ENCODE results near the gene DDX24.

The DDX24 gene

DNA sequence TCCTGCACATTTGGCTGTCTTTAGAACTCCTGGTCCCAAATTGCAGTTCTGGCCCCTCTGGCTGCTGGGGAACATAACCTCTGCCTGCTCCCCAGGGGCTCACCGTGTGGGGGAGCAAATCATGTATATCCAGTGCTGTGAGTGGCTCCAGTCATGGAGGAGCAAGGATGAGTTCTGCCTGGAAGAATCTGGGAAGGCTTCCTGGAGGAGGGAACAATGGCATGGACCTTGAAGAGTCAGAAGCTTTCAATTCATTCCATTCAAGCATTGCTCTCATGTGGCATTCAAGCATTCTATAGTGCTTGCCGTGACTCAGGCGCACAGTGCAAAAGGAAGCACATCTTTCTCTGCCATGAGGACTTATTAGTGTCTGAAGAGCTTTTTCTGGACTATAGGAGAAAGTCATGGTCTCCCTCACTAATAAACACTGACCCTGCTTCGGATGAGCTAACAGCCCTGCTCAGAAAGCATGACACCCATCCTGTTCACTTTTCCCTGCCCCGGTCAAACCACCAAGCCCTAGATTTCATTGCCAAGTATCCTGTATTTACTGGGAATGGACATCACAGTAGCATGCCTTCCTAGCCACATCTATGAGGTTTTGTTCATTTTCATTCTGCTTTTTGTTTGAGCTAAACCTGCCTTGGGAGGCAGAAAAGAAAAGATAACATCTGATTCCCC, 33.0 kb upstream of the DDX24 start:
- no peak for DNase-seq

DNA sequence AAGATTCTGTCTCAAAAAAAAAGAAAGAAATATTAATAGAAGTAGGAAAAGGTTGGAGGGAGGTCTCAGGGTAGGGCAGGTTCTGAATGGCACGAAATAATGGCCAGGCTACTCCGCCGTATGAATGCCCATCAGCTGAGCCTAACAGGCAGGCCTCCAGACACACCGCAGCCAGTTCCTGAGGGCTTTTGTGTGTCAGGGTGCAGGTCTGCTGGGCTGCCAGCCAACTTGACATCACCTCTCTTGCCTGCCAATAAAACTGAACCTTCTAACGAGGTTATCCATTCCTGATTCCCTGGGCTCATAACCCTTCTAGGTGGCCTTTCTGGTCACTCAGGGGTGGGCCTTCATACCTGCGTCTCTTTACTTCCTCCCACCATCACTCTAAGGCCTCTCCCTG, 32.5 kb upstream of the DDX24 start:
- DNase-seq: no peak

DNA sequence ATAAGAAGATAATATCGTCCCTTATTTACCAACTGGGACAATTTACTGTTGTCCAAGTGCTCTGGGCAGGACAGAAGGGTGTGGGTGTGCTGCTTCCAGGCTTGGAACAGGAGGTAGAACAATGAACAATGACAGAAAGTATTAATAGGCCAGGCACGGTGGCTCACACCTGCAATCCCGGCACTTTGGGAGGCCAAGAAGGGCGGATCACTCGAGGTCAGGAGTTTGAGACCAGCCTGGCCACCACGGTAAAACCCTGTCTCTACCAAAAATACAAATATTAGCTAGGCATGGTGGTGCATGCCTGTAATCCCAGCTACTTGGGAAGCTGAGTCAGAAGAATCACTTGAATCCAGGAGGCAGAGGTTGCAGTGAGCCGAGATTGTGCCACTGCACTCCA, 32.1 kb upstream of the DDX24 start:
- no peak for DNase-seq

DNA sequence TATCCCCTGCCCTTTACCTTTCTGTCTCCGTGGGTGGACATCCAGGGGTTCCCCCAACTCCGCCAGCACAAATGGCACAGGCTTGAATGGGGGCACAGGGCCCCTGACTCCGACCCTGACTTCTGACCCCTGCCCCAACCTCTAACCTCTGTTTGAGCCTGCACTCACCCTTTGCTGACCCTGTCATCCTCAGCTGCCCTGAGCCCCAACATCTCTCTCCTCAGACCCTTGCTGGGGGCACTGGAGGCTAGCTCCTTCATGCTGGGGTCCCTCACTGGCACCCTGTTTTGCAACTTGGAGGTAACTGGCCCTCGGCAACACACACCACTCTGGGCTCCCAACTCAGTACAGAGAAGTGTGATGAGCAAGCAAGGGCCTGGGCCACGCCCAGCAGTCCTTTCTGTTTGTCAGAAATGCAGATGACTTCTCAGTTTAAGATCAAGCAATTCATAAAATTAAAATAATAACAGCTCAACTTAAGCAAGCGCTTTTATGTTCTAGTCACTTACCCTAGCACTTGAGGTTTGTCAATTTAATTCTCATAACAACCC, 31.6 kb upstream of the DDX24 start:
- DNase-seq: no peak

DNA sequence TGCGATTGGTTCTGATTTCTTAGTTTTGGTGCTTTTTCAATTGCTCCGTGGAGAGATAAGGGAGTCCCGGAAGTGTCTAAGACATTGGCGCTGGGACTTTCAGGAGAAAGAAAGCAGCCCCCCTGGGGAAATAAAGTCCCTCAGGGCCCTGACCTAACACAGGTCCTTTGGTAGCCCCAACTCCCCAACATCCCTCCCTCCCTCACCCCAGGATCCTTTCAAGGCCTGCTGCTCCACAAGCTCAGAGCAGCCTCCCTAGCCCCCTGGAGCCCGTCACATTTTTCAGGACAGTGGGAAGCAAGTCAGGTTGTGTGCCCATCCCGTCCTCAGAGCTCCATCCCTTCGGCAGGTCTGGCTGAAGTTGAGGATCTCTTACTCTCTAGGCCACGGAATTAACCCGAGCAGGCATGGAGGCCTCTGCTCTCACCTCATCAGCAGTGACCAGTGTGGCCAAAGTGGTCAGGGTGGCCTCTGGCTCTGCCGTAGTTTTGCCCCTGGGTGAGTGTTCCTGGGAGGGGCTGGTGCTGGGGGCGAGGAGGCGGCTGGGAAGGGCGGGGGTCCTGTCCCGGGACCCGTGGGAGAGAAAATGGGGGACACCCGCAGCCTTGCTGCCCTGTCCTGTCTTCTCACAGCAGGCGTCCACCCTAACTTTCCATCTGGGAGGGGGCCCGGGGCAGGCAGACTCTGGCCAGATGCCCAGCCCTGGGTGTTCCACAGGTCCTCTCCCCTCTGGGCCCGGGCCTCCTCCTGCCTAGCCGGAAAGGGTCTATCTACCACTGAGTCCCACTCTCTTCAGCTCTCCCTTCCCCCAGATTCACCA, 30.5 kb upstream of the DDX24 start:
- no peak for DNase-seq

DNA sequence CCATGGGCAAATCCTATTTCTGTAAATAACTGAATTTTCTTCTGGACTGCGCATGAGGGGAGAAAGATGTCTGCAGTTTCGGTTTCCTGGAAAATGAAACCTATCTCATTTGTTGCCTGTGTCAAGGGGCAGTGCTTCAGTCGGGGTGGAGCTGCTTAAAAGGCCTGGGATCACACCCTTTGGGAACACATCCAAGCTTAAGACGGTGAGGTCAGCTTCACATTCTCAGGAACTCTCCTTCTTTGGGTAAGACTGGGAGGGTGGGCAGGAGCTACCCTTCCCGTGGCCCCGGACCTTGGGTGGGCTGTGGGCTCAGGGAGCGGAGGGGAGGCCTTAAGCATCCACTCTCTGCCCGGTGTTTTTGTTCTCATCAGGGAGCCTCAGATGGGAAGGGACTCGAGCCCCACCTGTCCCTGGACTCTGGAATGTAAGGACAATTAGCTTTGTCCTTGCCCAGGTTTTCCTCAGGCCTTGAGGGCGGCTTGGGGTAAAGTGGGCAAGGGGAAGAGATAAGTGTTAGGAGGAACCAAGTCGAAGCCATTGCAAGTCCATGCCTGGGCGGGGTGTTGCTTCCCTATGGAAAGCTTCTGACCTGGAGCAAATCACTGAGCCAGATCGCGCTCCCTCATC, 29.7 kb upstream of the DDX24 start, which contains the start of gene IFI27:
Gene IFI27, plus strand, starts transcription at position 185 of the 630 bp plus-strand sequence.
- DNase-seq: no peak

DNA sequence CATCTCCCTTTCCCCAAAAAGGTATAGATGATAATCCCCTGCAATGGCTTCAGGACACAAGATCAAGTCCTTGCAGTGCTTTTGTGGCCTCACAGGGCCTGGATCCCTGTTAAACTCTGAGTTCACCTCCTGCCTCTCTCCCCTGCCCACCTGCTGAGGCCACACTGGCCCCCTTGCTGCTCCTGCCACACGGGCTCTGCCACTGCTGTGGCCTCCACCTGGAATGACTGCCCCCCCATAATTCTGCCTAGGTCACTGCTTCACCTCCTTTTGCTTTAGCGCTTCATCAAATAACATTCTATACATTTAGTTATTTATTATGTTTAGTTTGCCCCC, 28.9 kb upstream of the DDX24 start:
- no peak for DNase-seq

DNA sequence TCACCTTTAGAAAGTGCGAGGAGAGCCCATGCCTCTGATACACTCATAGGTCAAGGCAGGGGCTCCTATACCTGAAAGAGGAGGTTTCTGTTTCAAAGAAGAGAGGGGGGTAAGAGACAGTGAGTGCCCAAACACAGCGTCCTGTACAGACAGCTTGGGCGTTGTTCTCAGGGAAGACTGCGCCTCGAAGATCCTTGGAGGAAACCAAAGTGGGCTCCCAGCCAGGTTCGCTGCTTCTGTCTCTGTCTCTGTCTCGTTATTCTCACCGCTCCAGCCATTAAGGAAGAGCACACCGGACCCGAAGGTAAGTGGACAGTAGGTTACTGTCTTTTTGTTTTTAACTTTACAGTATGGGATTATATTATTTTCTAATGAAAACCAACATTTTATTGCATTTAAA, 23.7 kb upstream of the DDX24 start:
- no peak for DNase-seq

DNA sequence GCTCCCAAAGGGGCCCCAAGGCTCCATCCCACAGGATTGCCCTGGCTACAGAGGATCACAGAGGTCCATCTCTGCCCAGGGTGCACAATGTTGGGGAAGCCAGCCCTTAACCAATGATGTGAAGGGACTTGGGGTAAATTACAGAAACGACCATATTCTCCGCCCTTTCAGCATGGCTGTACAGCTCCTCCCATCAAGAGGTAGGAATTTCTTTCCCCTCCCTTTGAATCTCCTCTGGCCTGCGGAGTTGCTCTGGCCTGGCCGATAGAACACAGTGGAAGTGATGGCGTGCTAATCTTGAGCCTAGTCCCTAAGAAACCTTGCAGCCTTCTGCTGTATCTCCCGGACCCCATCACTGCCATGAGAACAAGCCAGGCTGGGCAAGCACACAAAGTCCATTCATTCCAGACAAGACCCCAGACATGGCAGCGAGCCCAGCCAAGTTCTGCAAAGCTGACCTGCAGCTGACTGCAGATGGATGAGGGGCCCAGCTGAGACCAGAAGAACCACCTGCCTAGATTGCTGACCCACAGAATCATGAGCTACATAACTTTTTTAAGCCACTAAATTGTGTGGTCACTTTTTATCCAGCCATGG, 22.6 kb upstream of the DDX24 start:
- DNase-seq: no peak

DNA sequence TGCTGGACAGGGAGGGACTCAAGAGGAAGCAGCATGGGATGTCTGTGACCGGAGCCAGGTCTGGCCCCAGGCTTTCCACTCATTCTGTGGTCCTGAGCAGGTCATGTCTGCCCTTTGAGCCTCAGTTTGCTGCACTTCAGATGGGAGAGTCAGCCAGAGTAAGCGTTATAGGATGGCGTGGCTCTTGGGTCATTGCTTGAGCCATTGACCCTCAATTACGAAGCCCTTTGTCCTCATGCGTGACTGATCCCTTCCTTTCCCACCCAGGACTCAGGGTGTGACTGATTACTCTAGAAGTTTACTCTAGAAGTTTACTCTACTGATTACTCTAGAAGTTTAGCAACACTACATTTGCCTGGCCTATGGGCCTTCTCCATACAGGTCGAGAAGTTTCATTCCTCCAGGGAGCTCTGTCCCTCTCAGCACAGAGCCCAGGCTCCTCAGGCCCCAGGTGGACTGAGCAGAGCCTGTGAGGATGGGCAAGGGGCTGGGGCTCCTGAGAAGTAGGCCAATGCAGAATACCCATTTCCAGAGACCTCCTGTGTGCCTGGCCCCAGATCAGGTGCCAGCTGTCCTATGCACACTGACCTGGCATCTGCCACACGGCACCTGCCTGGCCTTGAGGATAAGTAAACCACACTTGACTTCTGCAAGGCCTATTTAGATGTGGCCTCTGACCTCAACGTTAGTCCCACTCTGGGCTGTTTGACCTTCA, 21.9 kb upstream of the DDX24 start:
- no peak for DNase-seq

DNA sequence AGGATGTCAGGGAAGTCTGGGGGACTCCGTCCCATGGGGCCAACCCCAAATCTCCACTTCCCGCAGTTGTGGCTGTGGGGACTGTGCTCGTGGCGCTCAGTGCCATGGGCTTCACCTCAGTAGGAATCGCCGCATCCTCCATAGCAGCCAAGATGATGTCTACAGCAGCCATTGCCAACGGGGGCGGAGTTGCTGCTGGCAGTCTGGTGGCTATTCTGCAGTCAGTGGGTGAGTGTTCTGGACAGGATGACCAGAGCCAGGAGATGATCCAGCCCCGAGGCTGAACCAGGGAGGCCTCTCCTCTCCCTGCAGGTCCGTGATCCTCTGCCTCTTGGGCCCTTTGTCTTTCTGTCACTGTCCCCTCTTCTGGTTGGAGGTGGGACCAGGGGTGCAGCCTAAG, 20.7 kb upstream of the DDX24 start:
- DNase-seq: no peak

DNA sequence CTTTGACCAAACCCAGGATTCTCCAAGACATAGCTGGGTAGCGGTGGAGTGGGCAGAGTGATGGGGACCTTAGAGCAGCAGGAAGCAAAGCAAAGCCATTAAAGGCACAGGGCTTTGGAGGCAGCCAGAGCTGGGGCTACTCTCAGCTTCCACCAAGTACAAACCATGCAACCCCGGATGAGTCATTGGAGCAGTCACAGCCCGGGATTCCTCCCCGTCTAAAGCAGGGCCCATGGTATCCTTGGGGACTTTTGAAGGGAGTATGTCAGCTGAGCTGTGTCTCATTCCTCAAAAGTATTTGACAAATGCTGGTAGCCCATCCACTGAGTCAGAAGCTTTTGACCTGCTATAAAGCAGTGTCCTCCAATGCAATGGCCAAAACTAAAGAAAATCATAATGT, 19.8 kb upstream of the DDX24 start:
- DNase-seq: no peak

DNA sequence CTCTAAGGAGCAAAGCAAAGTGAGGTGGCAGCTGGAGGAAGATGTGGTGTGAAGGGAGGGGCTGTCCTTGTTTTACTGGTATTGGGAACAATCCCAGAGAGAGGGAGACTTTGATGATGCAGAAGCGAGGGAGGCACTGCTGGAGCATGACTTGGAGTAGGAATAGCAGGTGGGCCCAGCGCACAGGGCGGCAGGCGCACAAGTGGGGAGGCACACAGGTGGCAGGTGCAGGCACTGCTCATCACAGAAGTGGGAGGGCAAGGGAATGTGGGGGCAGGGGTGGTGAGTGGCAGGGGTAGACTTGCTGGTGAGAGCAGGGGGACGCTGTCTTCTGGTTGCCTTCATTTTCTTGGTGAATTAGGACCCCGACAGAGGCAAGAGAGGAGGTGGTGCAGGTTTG, 18.0 kb upstream of the DDX24 start:
- no peak for DNase-seq

DNA sequence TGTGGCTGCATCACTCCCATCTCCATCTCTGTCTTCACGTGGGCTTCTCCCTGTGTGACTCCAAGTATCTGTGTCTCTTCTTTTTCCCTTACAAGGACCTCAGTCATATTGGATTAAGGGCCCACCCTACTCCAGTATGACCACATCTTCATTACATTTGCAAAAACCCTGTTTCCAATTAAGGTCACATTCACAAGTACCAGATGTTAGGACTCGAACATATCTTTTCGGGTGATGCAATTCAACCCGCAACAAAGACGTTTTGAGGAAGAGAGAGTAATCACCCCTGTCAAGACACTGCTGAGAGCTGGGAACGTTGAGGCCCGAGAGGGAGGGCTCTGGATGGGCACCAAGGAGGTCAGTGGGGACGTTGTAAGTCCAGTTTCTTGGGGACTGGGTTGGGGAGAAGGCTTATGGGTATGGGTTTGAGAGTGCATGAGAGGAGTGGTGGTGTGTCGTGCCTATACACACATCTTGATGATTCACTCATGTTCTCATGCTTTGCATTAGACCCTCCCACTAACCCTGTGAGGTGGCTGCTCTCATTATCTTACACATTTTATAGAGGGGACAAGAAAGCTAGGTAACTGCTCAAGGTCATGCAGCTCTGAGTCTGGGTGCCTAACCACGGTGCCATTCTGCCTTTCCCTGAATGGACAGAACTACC, 17.5 kb upstream of the DDX24 start:
- DNase-seq: no peak

DNA sequence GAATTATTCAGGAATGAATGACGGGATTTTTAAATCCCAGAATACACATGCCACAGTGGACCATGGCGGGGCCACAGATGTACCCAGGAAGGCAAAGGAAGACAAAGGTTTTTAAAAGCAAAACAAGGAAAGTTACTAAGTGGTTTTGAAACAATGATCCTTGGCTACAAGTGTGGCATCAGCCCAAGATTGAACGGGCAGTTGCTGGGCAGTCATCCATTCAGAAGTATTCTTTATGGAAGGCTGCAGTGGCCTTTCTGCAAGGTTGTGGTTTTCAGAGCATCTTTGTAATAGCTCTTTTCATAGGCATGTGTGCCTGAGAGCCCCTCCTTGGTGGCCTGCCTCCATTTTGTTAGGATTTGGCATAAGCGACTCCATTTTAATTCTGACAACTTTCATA, 16.1 kb upstream of the DDX24 start:
- DNase-seq: no peak

DNA sequence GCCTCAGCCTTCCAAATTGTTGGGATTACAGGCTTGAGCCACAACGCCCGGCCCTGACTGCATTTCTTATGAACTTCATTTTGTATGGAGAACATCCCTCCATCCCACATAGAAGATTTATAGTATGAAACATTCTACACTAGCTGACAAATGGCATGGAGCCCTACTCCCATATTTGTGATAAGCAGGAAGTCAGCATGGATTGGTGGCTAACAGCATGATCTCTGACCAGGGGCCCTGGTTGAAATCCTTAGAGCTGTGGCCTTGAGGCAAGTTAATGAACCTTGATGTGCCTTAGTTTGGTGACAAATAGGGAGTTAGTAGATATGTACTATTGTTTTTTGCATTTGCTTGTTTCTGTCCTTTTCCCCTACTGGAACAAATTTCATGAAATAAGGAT, 12.4 kb upstream of the DDX24 start:
- no peak for DNase-seq

DNA sequence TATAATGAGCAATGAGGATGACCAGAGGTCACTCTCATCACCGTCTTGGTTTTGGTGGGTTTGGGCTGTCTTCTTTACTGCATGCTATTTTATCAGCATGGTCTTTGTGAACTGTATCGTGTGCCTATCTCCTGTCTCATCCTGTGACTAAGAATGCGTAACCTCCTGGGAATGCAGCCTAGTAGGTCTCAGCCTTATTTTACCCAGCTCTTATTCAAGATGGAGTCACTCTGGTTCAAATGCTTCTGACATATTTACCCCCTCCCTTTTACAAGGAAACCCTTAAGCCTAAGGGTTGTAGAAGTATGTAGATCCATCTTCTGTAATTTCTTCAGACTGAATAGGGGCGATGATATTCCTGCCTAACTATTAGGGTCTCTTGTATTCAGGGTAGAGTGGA, 8.5 kb upstream of the DDX24 start:
- DNase-seq: no peak

DNA sequence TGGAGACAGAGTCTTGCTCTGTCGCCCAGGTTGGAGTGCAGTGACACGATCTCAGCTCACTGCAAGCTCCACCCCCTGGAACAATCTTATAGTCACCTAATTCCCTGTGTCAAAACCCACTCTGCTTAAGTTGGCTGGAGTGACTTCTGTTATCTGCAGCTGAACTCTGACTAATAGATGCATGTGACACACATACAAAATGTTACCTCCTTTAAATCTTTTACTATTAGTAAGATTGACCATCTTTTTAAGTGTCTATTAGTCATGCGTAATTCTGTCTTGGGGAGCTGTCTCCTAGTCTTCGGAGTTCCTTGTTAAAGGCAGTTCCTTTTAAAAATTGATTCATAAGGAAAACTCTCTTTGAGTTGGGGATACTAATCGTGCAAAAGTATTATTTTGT, 7.5 kb upstream of the DDX24 start:
- no peak for DNase-seq

DNA sequence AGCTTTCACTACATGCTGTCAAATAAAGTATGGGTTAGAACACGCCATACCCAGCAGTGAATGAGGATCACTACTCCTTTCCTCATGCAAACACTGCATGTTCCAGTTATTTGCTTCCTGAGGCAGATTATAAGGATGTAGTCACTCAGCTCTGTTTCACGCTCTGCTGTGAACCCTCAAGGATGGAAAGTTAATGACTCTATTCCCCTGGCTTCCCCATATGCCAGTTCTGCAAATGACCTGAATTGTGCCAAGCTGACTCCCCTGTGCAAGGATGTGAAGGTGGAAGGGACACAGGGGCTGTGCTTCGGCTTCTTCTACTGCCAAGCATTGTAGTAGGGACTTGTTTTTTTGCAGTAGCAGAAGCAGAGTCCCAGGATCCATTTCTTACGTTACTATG, 6.9 kb upstream of the DDX24 start:
- DNase-seq: no peak

DNA sequence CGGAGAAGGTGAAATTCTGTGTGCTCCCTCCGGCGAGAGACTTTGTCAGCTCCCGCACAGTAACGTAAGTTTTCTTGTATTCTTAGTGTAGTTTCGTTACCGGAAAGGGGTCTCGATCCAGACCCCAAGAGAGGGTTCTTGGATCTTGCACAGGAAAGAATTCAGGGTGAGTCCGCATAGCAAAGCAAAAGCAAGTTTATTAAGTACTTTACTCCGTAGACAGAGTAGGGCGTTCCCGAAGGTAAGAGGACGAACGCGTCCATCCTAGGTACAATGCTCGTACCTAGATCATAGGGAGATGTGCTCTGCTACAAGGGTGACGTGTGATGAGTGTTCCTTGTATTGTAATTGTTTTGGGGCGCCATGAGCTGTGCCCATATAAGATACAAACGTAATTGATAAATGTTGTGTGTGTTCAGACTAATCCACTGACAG, 401 bp upstream of the DDX24 start:
- DNase-seq: no peak

DNA sequence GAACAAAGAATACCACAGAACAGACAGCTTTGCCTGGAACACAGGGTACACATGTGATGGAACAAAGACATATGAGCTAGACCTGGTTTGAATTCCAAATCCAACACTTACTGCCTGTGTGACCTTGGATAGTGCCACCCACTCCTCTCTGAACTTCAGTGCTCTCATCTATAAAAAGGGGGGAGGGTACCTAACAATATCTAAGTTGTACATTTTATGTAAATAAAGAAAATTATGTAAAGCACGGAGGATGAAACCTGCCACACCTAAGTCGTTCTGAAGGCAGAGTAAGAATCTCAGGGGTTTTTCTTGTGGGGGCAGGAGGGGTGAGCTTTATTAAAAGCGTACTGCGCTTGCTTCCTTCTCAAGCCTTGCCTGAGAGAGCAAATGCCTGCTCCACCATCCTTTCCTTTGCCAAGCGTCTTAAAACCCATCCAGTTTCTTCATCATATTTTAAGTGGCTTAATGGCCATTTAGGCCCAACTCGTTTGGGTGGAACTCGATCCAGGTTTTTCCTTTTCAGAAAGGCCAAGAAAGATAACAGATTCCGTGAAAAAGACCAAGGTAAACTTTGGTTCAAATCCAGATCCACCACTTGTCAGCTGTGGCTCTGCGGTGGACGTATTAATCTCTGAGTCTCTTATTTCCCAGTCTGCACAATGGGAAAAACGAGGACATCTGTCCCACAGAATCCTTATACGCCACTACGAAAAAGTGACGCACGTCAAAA, 946 bp downstream of the DDX24 start:
- DNase-seq: no peak

DNA sequence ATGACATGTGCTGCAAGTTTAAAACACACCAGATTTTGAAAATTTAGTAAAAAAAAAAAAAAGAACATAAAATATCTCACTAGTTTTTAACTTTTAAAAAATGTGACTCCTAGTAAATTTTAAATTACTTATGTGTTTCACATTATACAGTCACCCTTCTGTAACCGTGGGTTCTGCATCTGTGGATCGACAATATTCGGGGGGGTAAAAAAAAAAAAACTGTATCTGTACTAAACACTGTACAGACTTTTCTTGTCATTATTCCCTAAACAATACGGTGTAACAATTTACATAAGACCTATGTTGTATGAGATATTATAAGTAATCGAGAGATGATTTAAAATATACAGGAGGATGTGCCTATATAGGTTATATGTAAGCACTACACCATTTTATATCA, 3.2 kb downstream of the DDX24 start:
- no peak for DNase-seq

Data from stimulated activated CD4-positive, alpha-beta T cell treated with anti-CD3 and anti-CD28 coated beads, Interleukin-4, amount 100 ng/mL, for 24 hours (primary cell).